Left renal cortex interstitium (tissue), 4 donors: ENCODE results near the gene HOXD4. TPM values are rescaled to one million over a fixed set of nuclear protein-coding genes. Genes with fewer than 3 reads are reported as not detected.
A peak's percentile ranks its signal among the peaks of the same experiment; 100 is the strongest.

ENCODE experiments used
- DNase-seq, 4 donors: peaks; one replicate each; pipeline ENCODE4 v3.0.0-alpha.2; 2013; ENCODE audit warnings: low read depth in 4 of 4, low spot score in 2 of 4, missing footprints in 1 of 4
- polyA plus RNA-seq, 4 donors: library from polyadenylated mRNA; unstranded; fragments of 120-200 nt; gene quantifications; one replicate each; pipeline ENCODE4 v1.2.1, GENCODE V29; 2013; ENCODE audit not compliant: insufficient read length in 4 of 4

The HOXD4 gene
- polyA plus RNA-seq, 4 donors, result 31.2 to 73.9 (median 56.7) TPM

DNA sequence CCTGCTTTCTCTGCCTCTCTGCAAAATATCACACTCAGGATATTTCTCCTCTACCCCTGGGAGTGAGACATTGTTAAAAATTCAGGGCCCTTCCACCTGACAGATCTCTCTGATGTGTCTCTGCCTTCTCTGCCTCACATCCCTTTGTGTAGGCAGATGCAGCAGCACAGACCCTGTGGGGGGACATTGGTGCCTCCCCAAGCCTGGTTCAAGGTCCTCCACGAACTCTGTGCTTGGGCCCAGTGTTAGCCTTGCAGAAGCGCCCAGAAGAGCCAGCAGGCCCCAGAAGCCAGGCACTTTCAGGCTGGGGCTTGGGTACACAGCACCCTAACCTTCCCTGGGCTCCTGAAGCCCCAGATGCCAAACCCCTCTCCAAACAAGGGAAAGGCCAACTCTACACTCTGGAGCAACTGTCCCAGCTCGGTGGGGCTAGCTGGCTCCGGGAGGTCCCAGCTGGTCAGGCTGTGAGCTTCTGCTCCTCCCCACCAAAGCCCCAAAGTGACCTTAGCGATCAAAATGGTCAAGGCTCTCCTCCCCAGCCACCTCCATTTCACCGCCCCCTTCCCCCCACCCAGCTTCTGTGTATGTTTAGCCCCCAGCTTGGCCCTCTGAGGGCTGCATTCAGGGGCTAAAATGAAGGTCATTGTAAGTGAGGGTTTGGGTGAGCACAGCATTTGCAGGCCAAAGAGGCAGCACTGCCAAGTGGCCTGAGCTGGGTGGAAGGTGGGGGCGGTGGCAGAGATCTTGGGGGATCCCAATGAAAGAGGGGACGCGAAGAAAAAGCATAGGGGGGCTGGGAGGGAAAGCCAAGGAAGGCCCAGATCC is 26.2 kb upstream of the HOXD4 start:
- DNase-seq, result no peak

DNA sequence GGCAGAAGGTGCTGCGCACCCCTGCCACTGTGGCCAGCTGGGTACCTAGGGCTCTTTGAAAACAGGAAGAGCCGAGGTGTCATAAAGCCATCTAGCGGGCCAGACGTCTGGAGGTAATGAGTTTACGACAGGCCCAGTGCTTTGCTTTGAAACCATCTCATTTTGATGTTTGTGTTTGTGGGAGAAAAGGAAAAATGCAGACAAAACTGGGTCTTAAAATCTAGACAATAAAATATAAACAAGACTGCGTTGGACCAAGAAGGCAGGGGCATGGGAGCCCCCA is 25.6 kb upstream of the HOXD4 start:
- DNase-seq, result no peak

DNA sequence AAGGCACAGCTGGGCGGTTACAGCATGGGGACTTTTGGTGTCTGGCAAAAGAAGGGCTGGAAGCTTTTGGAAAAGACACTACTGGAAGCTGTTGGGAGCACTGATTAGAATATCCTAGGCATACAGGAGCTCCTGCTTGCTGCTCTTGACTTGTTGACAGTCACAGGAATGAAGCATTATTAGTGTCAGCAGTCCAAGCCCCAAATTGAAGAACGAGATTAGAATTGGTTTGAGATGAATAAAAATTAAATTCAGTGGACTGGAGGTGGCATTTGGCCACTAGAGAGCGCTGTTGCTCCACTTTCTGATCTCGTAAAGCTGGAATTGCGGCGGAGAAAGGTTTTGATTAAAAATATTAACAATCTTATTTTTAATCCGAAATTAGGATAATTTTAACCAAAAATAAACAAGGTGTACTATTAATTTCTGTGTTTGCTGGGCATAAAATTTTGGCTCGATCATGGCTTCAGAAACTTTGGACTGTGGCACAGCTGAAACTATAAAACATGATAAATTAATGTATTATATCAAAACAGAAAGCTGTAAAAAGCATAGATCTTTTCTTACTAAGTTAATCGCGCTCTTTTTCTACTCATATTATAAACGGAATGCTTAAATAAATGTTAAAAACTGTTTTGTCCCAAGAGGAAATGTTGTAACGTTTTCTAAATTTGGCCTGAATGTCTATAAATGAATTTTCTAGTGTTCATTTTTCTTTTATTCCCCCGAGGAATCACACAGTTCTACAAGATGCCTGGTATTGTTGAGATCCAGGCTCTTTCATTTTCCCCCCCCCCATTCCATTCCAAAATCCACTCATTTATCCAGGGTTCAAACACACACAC is 24.2 kb upstream of the HOXD4 start:
- DNase-seq, result no peak

DNA sequence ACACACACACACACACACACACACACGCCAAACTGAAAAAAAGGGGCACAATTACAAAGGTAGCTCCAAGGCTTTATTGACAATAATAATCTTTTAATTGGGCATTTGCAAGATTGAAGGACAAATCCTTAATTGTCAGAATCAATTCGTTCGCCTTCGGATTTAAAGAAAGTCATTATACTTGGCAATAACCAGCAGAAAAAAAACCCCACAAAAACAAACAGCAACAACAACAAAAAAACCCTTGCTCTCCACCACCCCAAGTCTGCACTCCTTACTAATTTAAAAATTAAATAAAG is 23.6 kb upstream of the HOXD4 start:
- DNase-seq, result no peak

DNA sequence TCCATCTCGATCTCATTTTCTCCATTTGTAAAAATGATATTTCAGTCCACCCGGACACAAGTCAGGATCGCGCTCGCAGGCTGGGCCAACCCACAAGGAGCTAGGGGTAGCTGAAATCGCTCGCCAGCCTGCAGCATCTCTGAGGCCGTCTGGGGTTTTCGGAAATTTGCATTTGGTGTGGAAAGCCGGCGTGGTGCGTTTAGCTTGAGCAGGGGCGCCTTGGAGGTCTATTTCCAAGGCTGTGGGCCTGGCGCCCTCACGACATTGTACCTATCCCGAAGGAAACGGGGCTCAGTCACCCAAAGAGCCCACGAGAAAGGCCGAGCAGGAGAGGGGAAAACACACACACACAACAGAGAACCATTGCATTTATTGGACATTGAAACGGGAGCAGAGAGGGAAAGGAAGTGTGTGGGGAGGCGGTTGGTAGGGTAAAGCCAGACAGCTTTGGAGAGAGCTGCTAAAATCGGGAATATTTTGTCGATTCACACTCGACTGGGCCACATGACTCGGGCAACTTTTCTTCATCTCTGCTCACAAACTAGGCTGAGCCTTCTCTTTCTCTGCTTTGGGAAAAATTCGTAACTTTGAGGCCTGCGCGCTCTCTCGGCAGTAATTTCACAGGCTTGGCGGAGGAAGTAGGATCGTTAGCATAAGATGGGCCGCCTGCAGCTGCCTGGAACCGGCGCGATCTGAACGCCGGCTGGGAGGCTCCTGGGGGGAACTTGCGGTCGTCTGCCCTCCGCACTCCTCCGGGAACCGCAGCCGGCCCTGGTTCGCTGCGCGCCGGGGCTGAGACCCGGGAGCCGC is 23.0 kb upstream of the HOXD4 start:
- no peak for DNase-seq

DNA sequence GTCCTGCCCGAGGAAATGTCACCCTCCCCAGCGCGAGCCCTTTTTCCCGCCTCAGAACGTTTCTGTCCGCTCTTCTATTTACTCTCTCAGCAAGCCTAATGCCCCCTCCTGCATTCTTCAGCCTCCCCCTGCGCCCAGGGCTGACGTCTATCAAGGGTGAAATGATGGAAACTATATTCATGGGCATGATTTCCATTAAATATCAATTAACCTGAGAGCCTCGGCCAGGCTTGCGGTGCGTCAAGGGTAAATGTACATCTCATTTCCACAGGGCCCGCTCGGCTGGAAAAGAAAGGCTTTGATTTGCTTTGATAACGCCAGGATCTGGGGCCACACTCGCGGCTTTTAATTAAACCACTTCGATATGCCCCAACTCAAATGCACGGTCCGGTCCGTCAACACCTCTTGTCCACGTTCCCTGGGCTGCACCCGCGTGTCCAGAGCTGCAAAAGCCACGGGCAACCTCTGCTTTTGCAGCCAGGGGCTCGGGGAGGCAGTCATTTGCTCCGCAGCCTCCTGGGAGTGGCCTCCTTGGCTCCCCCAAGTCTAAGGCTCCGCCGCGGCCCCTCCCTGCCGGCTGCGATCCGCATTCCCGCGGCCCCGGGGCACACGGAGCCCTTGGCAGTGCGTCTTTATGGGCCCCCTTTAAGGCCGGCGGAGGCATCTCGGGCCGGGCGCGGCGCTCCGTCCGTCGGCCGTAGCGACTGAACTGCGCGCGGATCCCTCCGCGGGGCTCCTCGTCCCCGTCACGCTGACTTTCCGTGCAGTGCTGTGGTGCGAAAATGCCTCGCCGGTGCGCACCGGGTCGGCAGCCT is 22.2 kb upstream of the HOXD4 start, which contains the start of gene HOXD8:
Gene HOXD8, plus strand, starts transcription at position 724 of the 815 bp plus-strand sequence. CDS start 662 bp downstream, outside the sequence.
- DNase-seq, result no peak

DNA sequence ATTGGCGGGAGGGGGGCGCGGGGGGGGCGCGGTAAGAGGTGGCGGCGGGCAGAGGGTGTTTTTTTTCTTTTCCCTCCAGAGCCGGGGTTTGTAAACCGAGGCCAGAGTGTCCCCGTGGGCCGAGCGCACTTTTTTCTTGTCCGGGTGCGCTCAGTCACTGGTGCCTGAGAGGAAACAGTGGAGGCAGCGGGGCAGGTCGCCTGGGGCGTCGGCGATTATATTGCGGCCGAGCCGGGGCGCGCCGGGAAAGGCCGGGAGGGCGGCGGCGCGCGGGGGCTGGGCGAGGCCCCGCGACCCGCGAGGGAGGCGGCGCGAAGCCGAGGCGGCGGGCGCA is 21.6 kb upstream of the HOXD4 start:
- DNase-seq, result no peak

DNA sequence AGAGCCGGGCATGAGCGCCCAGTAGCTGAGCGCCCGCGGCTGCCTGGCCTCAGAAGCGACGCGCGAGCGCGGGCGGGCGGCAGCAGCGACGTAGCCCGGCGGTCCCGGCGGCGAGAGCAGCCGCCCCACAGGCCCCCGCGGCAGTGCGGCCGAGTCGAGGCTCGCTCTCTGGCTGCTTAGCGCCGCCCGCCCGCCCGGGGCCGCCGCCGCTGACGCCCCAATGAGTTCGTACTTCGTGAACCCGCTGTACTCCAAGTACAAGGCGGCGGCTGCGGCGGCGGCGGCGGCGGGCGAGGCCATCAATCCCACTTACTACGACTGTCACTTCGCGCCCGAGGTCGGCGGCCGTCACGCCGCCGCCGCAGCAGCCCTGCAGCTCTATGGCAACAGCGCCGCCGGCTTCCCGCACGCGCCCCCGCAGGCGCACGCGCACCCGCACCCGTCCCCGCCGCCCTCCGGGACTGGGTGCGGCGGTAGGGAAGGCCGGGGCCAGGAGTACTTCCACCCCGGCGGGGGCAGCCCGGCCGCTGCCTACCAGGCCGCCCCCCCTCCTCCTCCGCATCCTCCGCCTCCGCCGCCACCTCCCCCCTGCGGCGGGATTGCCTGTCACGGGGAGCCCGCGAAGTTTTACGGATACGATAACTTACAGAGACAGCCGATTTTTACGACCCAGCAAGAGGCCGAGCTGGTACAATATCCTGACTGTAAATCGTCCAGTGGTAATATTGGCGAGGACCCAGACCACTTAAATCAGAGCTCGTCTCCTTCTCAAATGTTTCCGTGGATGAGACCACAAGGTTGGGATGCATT is 21.0 kb upstream of the HOXD4 start:
- peak in 1 of 4 donors; percentile 93 for DNase-seq

DNA sequence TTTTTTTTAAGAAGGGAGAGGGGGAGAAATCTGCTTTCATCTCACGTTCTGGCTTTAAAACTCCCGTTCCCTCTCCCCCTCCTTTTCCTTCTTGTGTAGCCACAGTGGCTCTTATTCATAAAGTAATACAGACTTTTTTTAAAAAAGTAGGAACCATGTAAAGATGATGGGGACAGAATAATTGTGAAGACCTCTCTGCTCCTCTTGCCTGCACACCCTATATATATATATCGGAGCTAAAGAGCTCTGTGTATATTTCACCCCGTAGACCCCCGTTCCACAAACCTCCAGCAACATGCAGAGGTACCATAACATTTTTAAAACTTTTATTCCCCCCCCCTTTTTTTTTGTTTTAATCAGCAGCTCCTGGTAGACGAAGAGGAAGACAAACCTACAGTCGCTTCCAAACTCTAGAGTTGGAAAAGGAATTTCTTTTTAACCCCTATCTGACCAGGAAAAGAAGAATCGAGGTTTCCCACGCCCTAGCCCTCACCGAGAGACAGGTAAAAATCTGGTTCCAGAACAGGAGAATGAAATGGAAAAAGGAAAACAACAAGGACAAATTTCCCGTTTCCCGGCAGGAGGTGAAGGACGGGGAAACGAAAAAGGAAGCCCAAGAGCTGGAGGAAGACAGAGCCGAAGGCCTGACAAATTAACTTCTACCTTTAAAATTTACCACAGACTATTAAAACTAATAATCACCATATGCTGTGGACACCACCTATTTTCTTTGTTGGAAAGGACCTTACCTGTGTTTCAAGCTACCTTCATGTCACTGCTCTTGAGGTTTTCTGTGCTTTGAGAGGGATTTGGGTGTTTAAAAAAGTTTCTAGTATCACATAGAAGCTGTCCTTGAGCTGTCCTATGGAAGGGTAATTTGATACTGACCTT is 20.1 kb upstream of the HOXD4 start:
- no peak for DNase-seq

DNA sequence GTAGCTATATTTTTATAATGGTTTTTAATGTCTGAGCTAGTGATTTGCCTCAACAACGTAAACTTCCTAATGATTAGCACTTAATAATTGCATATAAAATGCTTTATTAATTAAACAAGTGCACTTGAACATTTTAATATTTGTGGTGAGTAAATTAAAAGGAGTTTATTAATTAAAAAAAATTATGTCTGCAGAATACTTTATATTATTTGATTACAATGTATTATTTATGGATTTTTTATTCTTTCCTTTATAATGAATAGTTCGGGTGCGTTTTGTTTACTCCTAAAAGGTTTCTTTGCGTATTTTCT is 19.5 kb upstream of the HOXD4 start:
- no peak for DNase-seq

DNA sequence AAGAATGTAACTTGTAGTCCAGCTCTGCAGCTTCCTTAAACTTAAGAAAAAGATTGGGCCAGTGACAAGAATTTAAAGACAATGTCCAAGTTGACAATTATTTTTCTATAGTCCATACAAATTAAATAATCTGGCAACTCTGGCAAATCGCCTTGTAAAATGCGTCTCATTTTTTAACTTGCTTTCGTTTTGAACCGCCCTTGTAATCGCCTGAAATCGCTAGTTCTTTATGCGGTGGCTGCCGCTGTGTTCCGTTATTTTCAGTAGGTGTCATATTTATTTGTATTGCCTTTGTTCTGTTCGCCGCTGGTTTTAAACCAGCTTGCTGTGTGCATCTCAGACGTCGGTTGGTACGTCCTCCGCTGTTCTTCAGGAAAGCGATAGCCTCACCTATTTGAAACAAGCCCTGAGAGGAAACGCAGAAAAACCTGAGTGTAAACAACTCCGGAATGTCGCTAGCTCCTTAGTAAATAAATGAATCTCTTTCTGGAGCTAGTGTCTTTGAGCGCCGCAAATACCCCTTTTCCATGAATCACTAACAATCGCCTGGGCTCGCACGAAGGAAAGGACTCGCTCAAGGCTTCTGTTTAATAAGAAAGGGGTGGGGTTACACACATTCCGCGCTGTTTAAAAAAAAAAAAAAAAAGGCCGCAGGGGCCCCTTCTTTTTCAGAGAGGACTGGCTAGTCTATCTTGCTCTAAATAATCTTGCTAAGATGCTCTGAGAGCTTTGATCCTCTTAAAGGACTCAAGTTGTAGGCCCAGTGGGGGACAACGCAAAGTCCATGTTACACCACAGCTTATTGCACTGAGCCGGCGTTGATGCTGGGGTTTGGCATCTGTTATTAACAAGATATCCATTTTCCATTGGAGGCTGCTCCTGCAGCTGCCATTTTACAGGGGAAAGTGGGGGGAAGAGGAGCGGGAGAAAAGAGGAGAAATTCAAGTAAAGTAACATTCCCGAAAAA is 18.9 kb upstream of the HOXD4 start:
- no peak for DNase-seq

DNA sequence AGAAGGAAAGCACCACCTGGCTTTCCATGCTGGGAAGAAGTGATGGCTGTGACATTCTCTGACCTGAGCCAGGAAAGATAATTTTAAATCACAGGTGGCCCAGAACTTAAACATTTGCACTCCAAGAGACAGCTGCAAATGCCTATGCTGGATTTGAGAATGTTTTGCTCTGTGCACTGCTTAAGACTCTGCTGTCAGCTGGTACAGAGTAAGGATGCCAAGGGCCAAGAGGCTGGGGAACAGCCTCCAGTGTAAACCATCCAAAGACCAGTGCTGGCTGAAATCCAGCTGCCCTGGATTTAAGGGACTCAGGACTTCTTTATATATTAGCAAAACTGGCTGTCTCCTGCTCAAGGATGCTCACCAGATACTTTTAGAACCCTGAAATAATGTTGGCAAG is 18.0 kb upstream of the HOXD4 start:
- no peak for DNase-seq

DNA sequence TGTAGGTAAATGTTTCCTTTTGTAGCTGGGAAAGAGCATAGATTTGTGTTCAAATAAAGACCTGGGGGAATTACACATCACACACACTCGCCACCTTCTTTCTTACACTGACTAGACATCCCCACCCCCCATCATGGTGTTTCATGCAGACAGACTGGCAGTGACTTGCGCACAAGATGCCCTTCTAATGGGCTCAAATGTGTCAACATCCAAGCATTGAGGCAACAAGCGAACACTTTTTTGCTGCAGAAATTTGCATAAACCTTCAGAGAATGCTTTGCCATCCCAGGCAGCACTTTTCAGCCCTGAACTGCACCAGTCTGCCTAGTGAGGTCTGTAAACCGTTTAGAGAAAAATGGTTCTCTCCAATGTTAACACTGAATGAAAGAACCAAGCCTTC is 17.3 kb upstream of the HOXD4 start:
- DNase-seq, result no peak

DNA sequence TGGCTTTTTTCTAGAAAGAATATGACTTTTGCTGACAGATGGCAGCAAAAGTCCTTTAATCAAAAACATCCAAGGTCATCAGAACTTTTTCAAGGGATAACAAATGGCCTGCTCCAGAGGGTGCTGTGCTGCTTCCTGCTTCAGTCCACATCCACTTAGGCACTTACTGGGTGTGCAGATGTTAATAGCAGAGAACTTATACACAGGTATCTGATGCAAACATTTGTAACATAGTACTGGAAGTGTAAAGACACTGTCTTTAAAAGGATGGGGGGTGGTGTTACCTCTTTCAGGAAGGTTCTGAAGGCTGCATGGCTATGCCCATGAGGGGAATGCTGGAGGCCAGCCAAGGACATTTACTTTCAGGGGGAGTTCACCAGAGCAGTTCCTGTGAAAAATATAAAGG is 16.3 kb upstream of the HOXD4 start:
- no peak for DNase-seq

DNA sequence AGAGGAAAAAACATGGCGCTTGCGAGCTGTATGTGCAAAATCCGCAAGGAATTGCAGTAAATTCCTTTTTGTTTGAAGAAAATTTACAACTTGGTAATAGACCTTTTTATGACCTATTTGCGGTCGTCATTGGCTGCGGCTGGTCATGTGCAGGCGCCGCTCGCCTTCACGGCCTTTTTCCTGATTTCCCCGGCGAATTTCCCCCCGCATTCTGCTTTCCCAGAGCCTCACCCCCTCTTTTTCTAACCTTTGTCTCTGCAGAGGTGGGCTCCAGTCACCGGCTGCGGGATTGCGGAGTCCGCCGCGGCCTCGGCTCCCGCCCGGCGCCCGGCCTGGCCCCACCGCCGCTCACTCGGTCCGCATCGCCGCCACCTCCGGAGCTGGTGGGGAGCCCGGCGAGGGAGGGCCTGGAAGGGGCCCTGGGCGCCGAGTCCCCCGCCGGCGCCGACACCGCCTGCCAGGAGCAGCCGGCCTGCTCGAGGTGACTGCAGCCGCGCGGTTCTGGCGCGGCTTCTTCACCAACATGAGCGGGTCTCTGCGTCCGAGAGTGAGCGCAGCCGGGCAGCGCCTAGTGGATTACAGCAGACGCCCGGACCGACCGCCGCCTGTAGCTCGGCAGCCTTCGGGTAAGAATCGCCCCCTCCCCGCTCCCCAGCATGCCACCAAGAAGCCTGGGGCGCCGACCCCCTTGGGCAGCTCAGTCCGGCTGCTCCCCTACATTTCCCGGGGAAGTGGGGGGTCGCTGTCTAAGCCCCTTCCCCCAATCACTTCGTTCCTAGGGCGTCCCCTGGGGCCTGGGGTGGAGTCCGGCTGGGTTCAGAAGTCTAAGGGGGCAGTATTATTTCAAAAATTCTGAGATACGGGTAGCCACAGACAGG is 14.7 kb upstream of the HOXD4 start:
- no peak for DNase-seq

DNA sequence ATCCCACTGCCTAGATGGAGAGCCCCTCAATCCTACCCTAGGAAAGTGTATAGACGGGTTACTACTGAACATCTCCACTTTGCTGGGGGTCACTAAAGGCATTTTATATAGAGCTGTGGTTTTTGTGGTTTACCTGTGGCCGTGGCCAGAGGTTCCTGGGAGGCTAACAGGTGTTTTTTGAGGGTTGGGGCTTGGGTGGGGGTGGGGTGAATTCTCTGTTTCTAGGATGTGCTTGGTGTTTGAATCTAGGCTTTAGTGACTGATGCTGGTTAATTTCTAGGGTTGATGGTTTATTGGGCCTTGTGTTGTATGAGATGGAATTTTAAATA is 14.1 kb upstream of the HOXD4 start:
- DNase-seq, result no peak

DNA sequence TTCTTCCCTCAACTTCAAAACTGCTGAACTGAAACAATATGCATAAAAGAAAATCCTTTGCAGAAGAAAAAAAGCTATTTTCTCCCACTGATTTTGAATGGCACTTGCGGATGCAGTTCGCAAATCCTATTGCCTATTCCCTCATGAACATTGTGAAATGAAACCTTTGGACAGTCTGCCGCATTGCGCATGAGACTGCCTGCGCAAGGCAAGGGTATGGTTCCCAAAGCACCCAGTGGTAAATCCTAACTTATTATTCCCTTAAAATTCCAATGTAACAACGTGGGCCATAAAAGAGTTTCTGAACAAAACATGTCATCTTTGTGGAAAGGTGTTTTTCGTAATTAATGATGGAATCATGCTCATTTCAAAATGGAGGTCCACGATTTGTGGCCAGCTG is 13.4 kb upstream of the HOXD4 start:
- DNase-seq, result no peak
